HCT116 (cell line): Measurements from ENCODE around the gene CMTM8. TPM values are rescaled to one million over a fixed set of nuclear protein-coding genes. Genes with fewer than 3 reads are reported as not detected.

Experiments used
- ATAC-seq: fragments of 200-7000 bp; cut with Tn5 transposase; 2 replicates; pipeline ENCODE4 v1.9.1; 2020; ENCODE audit warnings: mild to moderate bottlenecking, moderate library complexity
- BruUV-seq: library from RNA; stranded (reverse); fragments of 400-500 nt; replicated peaks from 2 replicates; lab custom pipeline; 2021; lab: Mats Ljungman, UMichigan
- CTCF ChIA-PET: fragments of 300-600 bp; sonication (Branson Sonifier 250); formaldehyde crosslinking; loops from one replicate; lab custom pipeline; 2021; ENCODE audit warnings: antibody characterized with exemption; lab: Charles Lee
- POLR2A ChIA-PET: fragments of 300-600, 350-600 bp; sonication (Branson Sonifier 250); formaldehyde crosslinking; loops from one replicate; lab custom pipeline; 2021; ENCODE audit warnings: antibody characterized with exemption; lab: Charles Lee
- RAD21 ChIA-PET, 2 experiments: fragments of 300-600 bp; sonication (Branson Sonifier 250); formaldehyde crosslinking; loops; one replicate each; lab custom pipeline; 2023; ENCODE audit warnings: low total read pairs in 2 of 2; ENCODE audit not compliant: uncharacterized antibody in 2 of 2, unreplicated experiment in 2 of 2, low non-redundant PET in 1 of 2; lab: Charles Lee
- DNase-seq: peaks from one replicate; pipeline ENCODE4 v3.0.0-alpha.2; 2010; ENCODE audit warnings: low read depth, low spot score
- H2AFZ ChIP-seq: fragments of 200-600 bp; shearing (Covaris generic), sonication (generic); 2 replicates; pipeline ENCODE4 v1.6.1; 2017; ENCODE audit warnings: low read depth, mixed run types, mixed read lengths, antibody characterized with exemption, low read length; ENCODE audit not compliant: poor library complexity, severe bottlenecking
- H3K27ac ChIP-seq: 2 replicates; pipeline ENCODE4 v1.5.1; 2012; ENCODE audit warnings: low read depth, low read length
- H3K27me3 ChIP-seq: fragments of 200-600 bp; sonication (generic); 2 replicates; pipeline ENCODE4 v1.6.1; 2016; ENCODE audit warnings: mixed run types, low read length, mixed read lengths; ENCODE audit not compliant: insufficient read depth
- H3K36me3 ChIP-seq, 2 experiments: fragments of 200-500 bp in 1 of 2; fragments of 200-600 bp in 1 of 2; sonication (Bioruptor generic) in 1 of 2; sonication (generic) in 1 of 2; 2 replicates each; pipeline versions ENCODE4 v1.5.1 to v1.6.1; 2014 to 2016; ENCODE audit warnings: low read length in 2 of 2, inconsistent platforms in 1 of 2, mixed read lengths in 1 of 2, mixed run types in 1 of 2; ENCODE audit not compliant: insufficient read depth in 2 of 2, control insufficient read depth in 1 of 2
- H3K4me1 ChIP-seq, 2 experiments: fragments of 200-600 bp in 1 of 2; sonication (generic) in 1 of 2; 2 replicates each; pipeline versions ENCODE4 v1.5.1 to v1.6.1; 2012 to 2017; ENCODE audit warnings: low read length in 2 of 2, inconsistent platforms in 1 of 2, mild to moderate bottlenecking in 1 of 2, mixed read lengths in 1 of 2, mixed run types in 1 of 2, moderate library complexity in 1 of 2; ENCODE audit not compliant: insufficient read depth in 2 of 2, control insufficient read depth in 1 of 2
- H3K4me2 ChIP-seq: fragments of 200-600 bp; sonication (generic); 2 replicates; pipeline ENCODE4 v1.6.1; 2017; ENCODE audit warnings: mixed run types, low read length, mixed read lengths
- H3K4me3 ChIP-seq, 2 experiments: fragments of 200-600 bp in 1 of 2; sonication (generic) in 1 of 2; replicated peaks in 1 of 2; 2 replicates each; pipeline ENCODE4 v1.5.1; 2011 to 2016; ENCODE audit warnings: low read length in 2 of 2, control low read depth in 1 of 2, low read depth in 1 of 2, mild to moderate bottlenecking in 1 of 2, mixed read lengths in 1 of 2, mixed run types in 1 of 2
- H3K79me2 ChIP-seq: fragments of 200-600 bp; sonication (generic); 2 replicates; pipeline ENCODE4 v1.6.1; 2017; ENCODE audit warnings: mild to moderate bottlenecking, mixed run types, low read length, moderate library complexity, mixed read lengths; ENCODE audit not compliant: insufficient read depth
- H3K9ac ChIP-seq: fragments of 200-600 bp; sonication (generic); 2 replicates; pipeline ENCODE4 v1.6.1; 2016; ENCODE audit warnings: low read length, mixed read lengths
- H3K9me2 ChIP-seq: fragments of 200-600 bp; sonication (generic), shearing (Covaris generic); 2 replicates; pipeline ENCODE4 v1.6.1; 2017; ENCODE audit warnings: mixed run types, mild to moderate bottlenecking, moderate library complexity; ENCODE audit not compliant: insufficient read depth
- H3K9me3 ChIP-seq, 2 experiments: fragments of 200-500 bp in 1 of 2; fragments of 200-600 bp in 1 of 2; sonication (Bioruptor generic) in 1 of 2; sonication (generic) in 1 of 2; 2 replicates each; pipeline ENCODE4 v1.6.1; 2014 to 2017; ENCODE audit warnings: low read length in 2 of 2, mixed read lengths in 2 of 2, inconsistent platforms in 1 of 2, low read depth in 1 of 2, mild to moderate bottlenecking in 1 of 2, mixed run types in 1 of 2, moderate library complexity in 1 of 2; ENCODE audit not compliant: control insufficient read depth in 1 of 2, insufficient read depth in 1 of 2
- H4K20me1 ChIP-seq: fragments of 200-600 bp; sonication (generic), shearing (Covaris generic); 2 replicates; pipeline ENCODE4 v1.6.1; 2017; ENCODE audit warnings: mixed run types, mild to moderate bottlenecking, moderate library complexity; ENCODE audit not compliant: insufficient read depth
- CBX3 ChIP-seq: IDR thresholded peaks from 2 replicates; pipeline ENCODE4 v1.6.1; 2012; ENCODE audit warnings: low read depth
- CEBPB ChIP-seq: IDR thresholded peaks from 2 replicates; pipeline ENCODE4 v1.6.1; 2012; ENCODE audit warnings: low read depth
- EGR1 ChIP-seq: IDR thresholded peaks from 2 replicates; pipeline ENCODE4 v1.6.1; 2012; ENCODE audit warnings: low read depth
- ELF1 ChIP-seq: IDR thresholded peaks from 2 replicates; pipeline ENCODE4 v1.6.1; 2012; ENCODE audit warnings: low read depth, borderline replicate concordance
- EZH2phosphoT487 ChIP-seq: fragments of 200-600 bp; IDR thresholded peaks from 2 replicates; pipeline ENCODE4 v1.6.1; 2018; ENCODE audit warnings: antibody characterized with exemption, borderline replicate concordance
- POLR2AphosphoS5 ChIP-seq: IDR thresholded peaks from 2 replicates; pipeline ENCODE4 v1.6.1; 2011; ENCODE audit warnings: mild to moderate bottlenecking, low read depth, low read length, moderate library complexity
- RAD21 ChIP-seq: IDR thresholded peaks from 2 replicates; pipeline ENCODE4 v1.6.1; 2012; ENCODE audit warnings: low read depth, mild to moderate bottlenecking
- SP1 ChIP-seq: IDR thresholded peaks from 2 replicates; pipeline ENCODE4 v1.6.1; 2012; ENCODE audit warnings: low read depth
- SRF ChIP-seq: IDR thresholded peaks from 2 replicates; pipeline ENCODE4 v1.6.1; 2012; ENCODE audit warnings: low read depth
- TCF7L2 ChIP-seq: IDR thresholded peaks from 2 replicates; pipeline ENCODE4 v1.7.0; 2011; ENCODE audit warnings: borderline replicate concordance, inconsistent platforms; ENCODE audit not compliant: insufficient read depth, insufficient read length; ENCODE audit errors: extremely low read depth
- YY1 ChIP-seq: IDR thresholded peaks from 2 replicates; pipeline ENCODE4 v1.6.1; 2011; ENCODE audit warnings: low read length, low read depth, moderate library complexity, mild to moderate bottlenecking; ENCODE audit not compliant: insufficient replicate concordance; ENCODE audit errors: extremely low read depth
- intact Hi-C: fragments of 100-400 bp; cut with micrococcal nuclease; formaldehyde crosslinking; loops from 2 replicates; pipeline ENCODE4 v1.10.0; 2022
- total RNA-seq: library from RNA; stranded (reverse); gene quantifications from one replicate; pipeline ENCODE4 v1.2.1, GENCODE V29; 2021; ENCODE audit not compliant: unreplicated experiment
- TF ChIP-seq, protein P1 (sequence below): IDR thresholded peaks from 2 replicates; pipeline ENCODE4 v1.6.1; 2011; ENCODE audit warnings: mild to moderate bottlenecking, low read length, moderate library complexity; ENCODE audit not compliant: insufficient replicate concordance; ENCODE audit errors: extremely low read depth
- TF ChIP-seq, protein P2 (sequence below): IDR thresholded peaks from 2 replicates; pipeline ENCODE4 v1.6.1; 2012
- TF ChIP-seq, protein P3 (sequence below), 3 experiments: fragments of 200-600 bp in 1 of 3; sonication (generic) in 1 of 3; IDR thresholded peaks in 2 of 3; conservative IDR thresholded peaks in 1 of 3; 2 replicates each; pipeline ENCODE4 v1.5.1; 2012 to 2017; ENCODE audit warnings: low read depth in 2 of 3, low read length in 2 of 3, antibody characterized with exemption in 1 of 3, borderline replicate concordance in 1 of 3, control low read depth in 1 of 3, mild to moderate bottlenecking in 1 of 3, mixed read lengths in 1 of 3, mixed run types in 1 of 3, moderate library complexity in 1 of 3; ENCODE audit not compliant: insufficient read depth in 1 of 3
- TF ChIP-seq, protein P4 (sequence below): IDR thresholded peaks from 2 replicates; pipeline ENCODE4 v1.6.1; 2012
- TF ChIP-seq, protein P5 (sequence below): IDR thresholded peaks from 2 replicates; pipeline ENCODE4 v1.6.1; 2012; ENCODE audit warnings: low read depth

CMTM8 gene
- total RNA-seq, 1 experiment from 2014 or later: 19.4 TPM

DNA sequence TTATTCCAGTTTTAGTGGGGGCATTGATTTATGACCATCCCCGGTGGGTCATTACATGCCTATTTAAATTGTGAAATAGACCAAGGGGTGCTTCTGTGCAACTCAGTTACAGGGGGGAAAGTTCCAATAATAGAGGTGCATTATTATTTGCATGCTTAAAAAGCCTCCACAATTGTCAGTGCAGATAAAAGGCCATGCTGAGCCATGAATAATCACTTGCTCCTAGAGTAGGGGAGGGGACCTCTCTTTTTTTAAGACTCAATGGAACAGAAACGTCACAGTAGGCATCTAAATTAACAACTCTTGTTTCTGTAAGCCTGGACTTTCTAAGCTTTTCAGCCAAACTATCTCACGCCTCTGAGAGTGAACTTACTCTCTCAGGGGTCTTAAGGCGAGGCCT, 86.7 kb downstream of the CMTM8 start:
- POLR2A ChIA-PET: no interaction called here
- ATAC-seq: no peak

More for the DNA sequence above, 86.7 kb downstream of the CMTM8 start:
- peaks cover 4% of the 10 kb centered on the region; the same call in 1 of the 2 replicates for H3K79me2 ChIP-seq
- H3K4me3 ChIP-seq: no peak overlapping the region
- ChIA-PET CTCF (interaction anchor here (0.7 kb wide), 1 partner anchor 49 kb away, joined by 3 read pairs; no protein-coding TSS in a partner anchor), RAD21 (no interaction called here)
- TF ChIP-seq, protein P1, sequence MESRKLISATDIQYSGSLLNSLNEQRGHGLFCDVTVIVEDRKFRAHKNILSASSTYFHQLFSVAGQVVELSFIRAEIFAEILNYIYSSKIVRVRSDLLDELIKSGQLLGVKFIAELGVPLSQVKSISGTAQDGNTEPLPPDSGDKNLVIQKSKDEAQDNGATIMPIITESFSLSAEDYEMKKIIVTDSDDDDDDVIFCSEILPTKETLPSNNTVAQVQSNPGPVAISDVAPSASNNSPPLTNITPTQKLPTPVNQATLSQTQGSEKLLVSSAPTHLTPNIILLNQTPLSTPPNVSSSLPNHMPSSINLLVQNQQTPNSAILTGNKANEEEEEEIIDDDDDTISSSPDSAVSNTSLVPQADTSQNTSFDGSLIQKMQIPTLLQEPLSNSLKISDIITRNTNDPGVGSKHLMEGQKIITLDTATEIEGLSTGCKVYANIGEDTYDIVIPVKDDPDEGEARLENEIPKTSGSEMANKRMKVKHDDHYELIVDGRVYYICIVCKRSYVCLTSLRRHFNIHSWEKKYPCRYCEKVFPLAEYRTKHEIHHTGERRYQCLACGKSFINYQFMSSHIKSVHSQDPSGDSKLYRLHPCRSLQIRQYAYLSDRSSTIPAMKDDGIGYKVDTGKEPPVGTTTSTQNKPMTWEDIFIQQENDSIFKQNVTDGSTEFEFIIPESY: no peak
- TF ChIP-seq YY1: no peak
- no peak for TF ChIP-seq CEBPB
- no peak for TF ChIP-seq SRF
- TF ChIP-seq, protein P2, sequence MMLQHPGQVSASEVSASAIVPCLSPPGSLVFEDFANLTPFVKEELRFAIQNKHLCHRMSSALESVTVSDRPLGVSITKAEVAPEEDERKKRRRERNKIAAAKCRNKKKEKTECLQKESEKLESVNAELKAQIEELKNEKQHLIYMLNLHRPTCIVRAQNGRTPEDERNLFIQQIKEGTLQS: no peak
- TF ChIP-seq EZH2phosphoT487: no peak
- no peak for TF ChIP-seq EGR1
- no peak for TF ChIP-seq SP1
- TF ChIP-seq, protein P3, sequence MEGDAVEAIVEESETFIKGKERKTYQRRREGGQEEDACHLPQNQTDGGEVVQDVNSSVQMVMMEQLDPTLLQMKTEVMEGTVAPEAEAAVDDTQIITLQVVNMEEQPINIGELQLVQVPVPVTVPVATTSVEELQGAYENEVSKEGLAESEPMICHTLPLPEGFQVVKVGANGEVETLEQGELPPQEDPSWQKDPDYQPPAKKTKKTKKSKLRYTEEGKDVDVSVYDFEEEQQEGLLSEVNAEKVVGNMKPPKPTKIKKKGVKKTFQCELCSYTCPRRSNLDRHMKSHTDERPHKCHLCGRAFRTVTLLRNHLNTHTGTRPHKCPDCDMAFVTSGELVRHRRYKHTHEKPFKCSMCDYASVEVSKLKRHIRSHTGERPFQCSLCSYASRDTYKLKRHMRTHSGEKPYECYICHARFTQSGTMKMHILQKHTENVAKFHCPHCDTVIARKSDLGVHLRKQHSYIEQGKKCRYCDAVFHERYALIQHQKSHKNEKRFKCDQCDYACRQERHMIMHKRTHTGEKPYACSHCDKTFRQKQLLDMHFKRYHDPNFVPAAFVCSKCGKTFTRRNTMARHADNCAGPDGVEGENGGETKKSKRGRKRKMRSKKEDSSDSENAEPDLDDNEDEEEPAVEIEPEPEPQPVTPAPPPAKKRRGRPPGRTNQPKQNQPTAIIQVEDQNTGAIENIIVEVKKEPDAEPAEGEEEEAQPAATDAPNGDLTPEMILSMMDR (IDR thresholded peaks at IDR 0.05 in 2 of 3, conservative IDR thresholded peaks at IDR 0.05 in 1 of 3; ENCODE audit: borderline replicate concordance in 1 of 3, insufficient read depth in 1 of 3, low read depth in 2 of 3, low read length in 2 of 3): no peak
- TF ChIP-seq, protein P4, sequence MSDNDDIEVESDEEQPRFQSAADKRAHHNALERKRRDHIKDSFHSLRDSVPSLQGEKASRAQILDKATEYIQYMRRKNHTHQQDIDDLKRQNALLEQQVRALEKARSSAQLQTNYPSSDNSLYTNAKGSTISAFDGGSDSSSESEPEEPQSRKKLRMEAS: no peak
- TF ChIP-seq, protein P5, sequence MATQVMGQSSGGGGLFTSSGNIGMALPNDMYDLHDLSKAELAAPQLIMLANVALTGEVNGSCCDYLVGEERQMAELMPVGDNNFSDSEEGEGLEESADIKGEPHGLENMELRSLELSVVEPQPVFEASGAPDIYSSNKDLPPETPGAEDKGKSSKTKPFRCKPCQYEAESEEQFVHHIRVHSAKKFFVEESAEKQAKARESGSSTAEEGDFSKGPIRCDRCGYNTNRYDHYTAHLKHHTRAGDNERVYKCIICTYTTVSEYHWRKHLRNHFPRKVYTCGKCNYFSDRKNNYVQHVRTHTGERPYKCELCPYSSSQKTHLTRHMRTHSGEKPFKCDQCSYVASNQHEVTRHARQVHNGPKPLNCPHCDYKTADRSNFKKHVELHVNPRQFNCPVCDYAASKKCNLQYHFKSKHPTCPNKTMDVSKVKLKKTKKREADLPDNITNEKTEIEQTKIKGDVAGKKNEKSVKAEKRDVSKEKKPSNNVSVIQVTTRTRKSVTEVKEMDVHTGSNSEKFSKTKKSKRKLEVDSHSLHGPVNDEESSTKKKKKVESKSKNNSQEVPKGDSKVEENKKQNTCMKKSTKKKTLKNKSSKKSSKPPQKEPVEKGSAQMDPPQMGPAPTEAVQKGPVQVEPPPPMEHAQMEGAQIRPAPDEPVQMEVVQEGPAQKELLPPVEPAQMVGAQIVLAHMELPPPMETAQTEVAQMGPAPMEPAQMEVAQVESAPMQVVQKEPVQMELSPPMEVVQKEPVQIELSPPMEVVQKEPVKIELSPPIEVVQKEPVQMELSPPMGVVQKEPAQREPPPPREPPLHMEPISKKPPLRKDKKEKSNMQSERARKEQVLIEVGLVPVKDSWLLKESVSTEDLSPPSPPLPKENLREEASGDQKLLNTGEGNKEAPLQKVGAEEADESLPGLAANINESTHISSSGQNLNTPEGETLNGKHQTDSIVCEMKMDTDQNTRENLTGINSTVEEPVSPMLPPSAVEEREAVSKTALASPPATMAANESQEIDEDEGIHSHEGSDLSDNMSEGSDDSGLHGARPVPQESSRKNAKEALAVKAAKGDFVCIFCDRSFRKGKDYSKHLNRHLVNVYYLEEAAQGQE: no peak
- TF ChIP-seq CBX3: no peak
- TF ChIP-seq RAD21: no peak
- TF ChIP-seq TCF7L2: no peak
- no peak for TF ChIP-seq ELF1
- TF ChIP-seq POLR2AphosphoS5: no peak
- no peaks in the 10 kb centered on the region for H3K9me2 ChIP-seq
- H3K27me3 ChIP-seq: no peaks in the 10 kb centered on the region
- intact Hi-C loops: no loop called here
- H2AFZ ChIP-seq: no peak overlapping the region
- no peak overlapping the region for H3K9ac ChIP-seq
- H3K4me2 ChIP-seq: no peak overlapping the region
- no peak for DNase-seq
- no peaks in the 10 kb centered on the region for H3K36me3 ChIP-seq
- BruUV-seq: no TSS peak
- H3K4me1 ChIP-seq: no peaks in the 10 kb centered on the region
- H3K27ac ChIP-seq: no peak overlapping the region
- no peaks in the 10 kb centered on the region for H3K9me3 ChIP-seq
- no peaks in the 10 kb centered on the region for H4K20me1 ChIP-seq
